IMR-90 (cell line): ENCODE results near the gene LDLRAD3.

Experiments
- ELK1 ChIP-seq: fragments of 150-350 bp; IDR thresholded peaks from 2 replicates; pipeline ENCODE4 v1.6.1; 2016; ENCODE audit warnings: low read depth, mild to moderate bottlenecking, low read length, moderate library complexity, borderline replicate concordance
- MAZ ChIP-seq: IDR thresholded peaks from 2 replicates; pipeline ENCODE4 v1.6.1; 2012; ENCODE audit warnings: low read depth, mild to moderate bottlenecking, low read length, improper control_type of control experiment, moderate library complexity, borderline replicate concordance
- NFE2L2 ChIP-seq: fragments of 150-350 bp; IDR thresholded peaks from 2 replicates; pipeline ENCODE4 v1.6.1; 2016; ENCODE audit warnings: low read depth, mild to moderate bottlenecking, low read length
- POLR2A ChIP-seq: IDR thresholded peaks from 2 replicates; pipeline ENCODE4 v1.6.1; 2012; ENCODE audit warnings: mild to moderate bottlenecking, low read depth, low read length
- RAD21 ChIP-seq: IDR thresholded peaks from 2 replicates; pipeline ENCODE4 v1.6.1; 2012; ENCODE audit warnings: low read length, improper control_type of control experiment
- RFX5 ChIP-seq: IDR thresholded peaks from 2 replicates; pipeline ENCODE4 v1.8.0; 2012; ENCODE audit warnings: low read depth, mild to moderate bottlenecking, low read length, moderate library complexity
- SMC3 ChIP-seq: fragments of 150-350 bp; IDR thresholded peaks from 2 replicates; pipeline ENCODE4 v1.6.1; 2016; ENCODE audit warnings: low read depth, mild to moderate bottlenecking, antibody characterized with exemption, low read length, moderate library complexity
- TF ChIP-seq, protein P1 (sequence below): conservative IDR thresholded peaks from 2 replicates; pipeline ENCODE4 v1.5.1; 2012; ENCODE audit warnings: mild to moderate bottlenecking, low read depth, low read length, improper control_type of control experiment

DNA sequence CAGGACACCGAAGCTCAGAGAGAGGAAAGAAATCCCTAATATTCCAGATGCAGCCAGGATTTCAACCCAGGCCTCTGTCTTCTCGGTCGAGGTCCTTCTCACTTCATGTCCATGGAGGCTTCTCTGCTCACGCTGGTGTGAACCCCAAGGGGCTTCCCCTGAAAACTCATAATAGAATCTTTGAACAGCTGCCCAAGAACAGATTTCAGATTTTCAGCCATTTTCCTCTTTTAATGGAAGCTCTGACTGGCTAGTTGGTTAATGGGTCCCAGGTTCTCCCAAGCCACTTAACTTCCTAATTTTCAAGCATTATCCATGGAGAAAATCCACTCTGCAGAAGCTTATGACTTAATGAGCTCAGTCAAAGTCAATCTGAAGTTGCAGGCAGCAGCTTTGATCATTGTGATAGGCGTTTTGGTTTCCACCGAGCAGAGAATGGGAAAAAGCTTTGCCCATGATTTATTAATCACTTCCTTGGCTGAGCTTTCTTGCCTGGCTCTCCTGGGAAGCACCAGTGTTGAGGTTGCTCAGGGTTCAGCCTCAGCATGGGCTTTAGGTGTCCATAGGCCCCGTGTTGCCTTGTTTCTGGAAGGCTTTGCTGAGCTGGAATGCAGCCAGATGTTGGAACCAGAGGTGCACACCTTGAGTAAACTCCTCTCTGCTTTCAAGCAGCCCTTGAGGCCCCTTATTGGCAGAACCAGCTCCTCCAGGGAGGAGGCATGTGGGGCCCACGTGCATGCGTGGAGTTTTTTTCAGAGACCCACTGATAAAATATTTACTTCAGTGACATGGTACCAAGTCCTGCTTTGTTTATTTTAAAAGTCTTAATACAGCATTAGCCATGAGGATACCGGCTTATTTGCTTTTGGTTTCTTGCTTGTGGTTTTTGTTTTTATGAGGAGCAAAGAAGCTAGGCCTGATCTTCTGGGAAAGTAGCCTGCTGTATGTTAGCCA, 25.5 kb downstream of the LDLRAD3 start:
- no peak for TF ChIP-seq POLR2A
- no peak for TF ChIP-seq RFX5
- no peak for TF ChIP-seq RAD21
- no peak for TF ChIP-seq ELK1
- no peak for TF ChIP-seq NFE2L2
- TF ChIP-seq, protein P1, sequence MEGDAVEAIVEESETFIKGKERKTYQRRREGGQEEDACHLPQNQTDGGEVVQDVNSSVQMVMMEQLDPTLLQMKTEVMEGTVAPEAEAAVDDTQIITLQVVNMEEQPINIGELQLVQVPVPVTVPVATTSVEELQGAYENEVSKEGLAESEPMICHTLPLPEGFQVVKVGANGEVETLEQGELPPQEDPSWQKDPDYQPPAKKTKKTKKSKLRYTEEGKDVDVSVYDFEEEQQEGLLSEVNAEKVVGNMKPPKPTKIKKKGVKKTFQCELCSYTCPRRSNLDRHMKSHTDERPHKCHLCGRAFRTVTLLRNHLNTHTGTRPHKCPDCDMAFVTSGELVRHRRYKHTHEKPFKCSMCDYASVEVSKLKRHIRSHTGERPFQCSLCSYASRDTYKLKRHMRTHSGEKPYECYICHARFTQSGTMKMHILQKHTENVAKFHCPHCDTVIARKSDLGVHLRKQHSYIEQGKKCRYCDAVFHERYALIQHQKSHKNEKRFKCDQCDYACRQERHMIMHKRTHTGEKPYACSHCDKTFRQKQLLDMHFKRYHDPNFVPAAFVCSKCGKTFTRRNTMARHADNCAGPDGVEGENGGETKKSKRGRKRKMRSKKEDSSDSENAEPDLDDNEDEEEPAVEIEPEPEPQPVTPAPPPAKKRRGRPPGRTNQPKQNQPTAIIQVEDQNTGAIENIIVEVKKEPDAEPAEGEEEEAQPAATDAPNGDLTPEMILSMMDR: no peak
- TF ChIP-seq SMC3: no peak
- no peak for TF ChIP-seq MAZ
